ENCODE results near the gene TMEM178B.

TMEM178B gene

GRCh38 chr7:141339603-141340002 lies 265.7 kb downstream of the TMEM178B start:
- no peak overlapping the region for H3K4me3 ChIP-seq (replicated peaks; ENCODE audit: low read depth, low read length)
- no peak for DNase-seq (ENCODE audit: extremely low read depth, low read depth)
- TF ChIP-seq CTCF (IDR thresholded peaks at IDR 0.05; ENCODE audit: low read depth, low read length, missing control alignments): no peak

- no peak for DNase-seq (ENCODE audit: extremely low read depth, low read depth)
- no peak for TF ChIP-seq CTCF (IDR thresholded peaks at IDR 0.05; ENCODE audit: low read depth, low read length, missing control alignments)
- H3K4me3 ChIP-seq (replicated peaks; ENCODE audit: low read depth, low read length): no peak overlapping the region
Measured at GRCh38 chr7:141340991-141341390, 267.1 kb downstream of the TMEM178B start.

GRCh38 chr7:141342621-141343408 lies 269.0 kb downstream of the TMEM178B start:
- DNase-seq (ENCODE audit: extremely low read depth, low read depth): no peak
- H3K4me3 ChIP-seq (replicated peaks; ENCODE audit: low read depth, low read length): no peak overlapping the region
- TF ChIP-seq CTCF (IDR thresholded peaks at IDR 0.05; ENCODE audit: low read depth, low read length, missing control alignments): no peak

- H3K4me3 ChIP-seq (replicated peaks; ENCODE audit: low read depth, low read length): no peak overlapping the region
- no peak for TF ChIP-seq CTCF (IDR thresholded peaks at IDR 0.05; ENCODE audit: low read depth, low read length, missing control alignments)
- DNase-seq (ENCODE audit: extremely low read depth, low read depth): no peak
Measured at GRCh38 chr7:141344153-141344935, 270.5 kb downstream of the TMEM178B start.

- no peak for TF ChIP-seq CTCF (IDR thresholded peaks at IDR 0.05; ENCODE audit: low read depth, low read length, missing control alignments)
- DNase-seq (ENCODE audit: extremely low read depth, low read depth): no peak
- H3K4me3 ChIP-seq (replicated peaks; ENCODE audit: low read depth, low read length): no peak overlapping the region
Measured at GRCh38 chr7:141348728-141349127, 274.9 kb downstream of the TMEM178B start.

GRCh38 chr7:141349338-141349737 lies 275.5 kb downstream of the TMEM178B start:
- no peak for TF ChIP-seq CTCF (IDR thresholded peaks at IDR 0.05; ENCODE audit: low read depth, low read length, missing control alignments)
- no peak overlapping the region for H3K4me3 ChIP-seq (replicated peaks; ENCODE audit: low read depth, low read length)
- DNase-seq (ENCODE audit: extremely low read depth, low read depth): no peak

All from HFF-Myc (cell line).